ENCODE measurements around the gene GLIS1.

The GLIS1 gene

DNA sequence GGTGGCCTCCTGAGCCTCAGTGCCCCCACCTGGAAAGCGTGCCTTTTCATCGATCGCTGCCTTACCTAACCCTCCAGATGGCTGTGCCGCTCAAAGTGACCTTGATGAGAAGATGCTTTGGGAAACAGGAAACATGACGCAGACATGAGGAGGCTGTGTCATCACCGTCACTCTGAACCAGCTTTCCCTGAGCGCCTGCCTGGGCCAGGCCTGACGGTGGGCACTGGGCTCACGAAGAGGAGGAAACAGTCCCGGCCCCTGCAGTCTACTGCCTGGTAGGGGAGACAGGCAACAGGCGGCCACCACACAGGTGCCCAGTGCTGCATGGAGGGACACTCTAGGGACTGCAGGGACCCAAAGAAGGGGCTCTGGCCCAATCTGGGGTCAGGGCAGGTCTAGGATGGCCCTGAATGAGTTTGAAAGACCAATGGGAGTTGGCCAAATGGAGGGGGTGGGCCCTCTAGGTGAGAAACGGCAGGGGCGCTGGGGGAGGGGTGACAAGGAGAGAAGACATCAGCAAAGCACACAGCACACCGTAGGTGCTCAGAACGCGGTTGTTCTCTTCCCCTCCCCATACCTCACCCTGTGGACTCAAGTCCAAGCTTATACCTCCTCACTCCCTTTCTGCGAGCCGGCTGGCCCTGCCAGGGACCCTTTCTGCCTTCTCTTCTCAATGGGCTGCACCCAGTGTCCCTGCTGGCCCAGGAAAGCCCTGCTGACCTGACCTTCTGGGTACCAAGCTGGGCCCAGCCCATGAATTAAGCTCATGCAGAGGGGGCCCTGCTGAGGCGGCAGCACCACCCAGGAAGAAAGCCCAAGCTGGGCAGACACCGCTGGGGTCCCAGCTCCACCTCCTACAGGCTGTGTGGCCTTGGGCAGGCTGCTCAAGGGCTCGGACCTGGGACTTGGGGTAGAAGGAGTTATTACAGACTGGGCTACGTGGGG lies 44.9 kb downstream of the GLIS1 start:
- no peak for DNase-seq (ENCODE audit: low spot score)

DNA sequence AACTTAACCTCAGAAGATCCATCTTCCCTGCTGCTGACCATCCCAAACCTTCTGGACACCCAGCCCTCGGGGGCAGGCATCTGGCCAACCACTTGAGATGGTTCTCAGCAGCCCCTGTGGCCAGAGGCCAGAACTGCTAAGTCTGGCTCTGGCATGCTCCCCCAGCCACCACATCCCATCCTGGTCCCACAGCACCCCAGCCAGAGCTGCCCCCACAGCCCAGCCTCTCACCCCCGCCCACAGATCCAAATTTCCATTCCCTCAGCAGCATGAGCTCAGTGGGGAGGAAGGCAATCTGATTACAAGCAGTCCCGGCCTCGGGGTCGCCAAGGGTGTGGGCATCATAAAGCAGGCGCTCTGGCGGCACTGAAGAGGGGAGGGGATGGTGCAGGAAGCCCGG lies 45.6 kb downstream of the GLIS1 start:
- FAIRE-seq, result no peak
- DNase-seq (ENCODE audit: low spot score), result no peak

More for the DNA sequence above, 44.9 kb downstream of the GLIS1 start:
- FAIRE-seq, result no peak

DNA sequence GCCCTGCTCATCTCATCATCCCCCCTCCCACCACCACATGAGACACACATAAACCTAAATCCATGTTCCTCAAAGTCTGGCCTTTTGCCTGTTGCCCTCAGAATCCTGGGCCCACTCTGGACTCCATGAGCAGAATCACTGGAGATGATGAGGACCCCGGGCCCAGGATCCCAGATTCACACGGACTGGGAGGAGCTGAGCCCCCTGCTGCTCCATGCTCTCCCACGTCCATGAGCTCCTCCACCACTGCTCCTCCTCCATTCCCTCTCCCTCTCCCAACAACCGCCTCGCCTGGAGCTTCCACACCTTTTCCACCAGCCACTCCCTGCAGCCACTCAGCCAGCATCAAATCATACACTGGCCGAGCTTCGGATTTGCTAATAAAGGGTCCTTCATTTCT lies 47.6 kb downstream of the GLIS1 start:
- FAIRE-seq, result no peak
- DNase-seq (ENCODE audit: low spot score), result no peak

DNA sequence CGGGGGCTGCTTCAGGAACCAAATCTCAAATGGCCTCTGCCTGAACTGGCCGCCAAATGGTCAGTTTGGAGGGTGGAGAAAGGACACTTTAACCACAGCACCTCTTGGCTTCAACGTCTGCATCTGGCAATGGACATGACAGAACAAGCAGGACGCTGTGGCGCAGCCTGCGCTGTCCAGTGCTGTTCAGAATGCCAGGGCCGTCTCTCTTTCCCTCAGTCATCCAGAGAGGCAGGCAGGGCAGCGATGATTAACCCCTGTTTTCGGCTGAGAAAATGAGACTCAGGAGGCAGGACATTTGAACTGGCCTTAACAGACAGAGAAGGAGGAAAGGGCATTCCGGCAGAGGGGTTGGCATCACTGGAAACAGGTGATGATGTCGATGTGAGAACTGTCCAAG lies 48.6 kb downstream of the GLIS1 start:
- DNase-seq (ENCODE audit: low spot score), result no peak
- FAIRE-seq, result no peak

DNA sequence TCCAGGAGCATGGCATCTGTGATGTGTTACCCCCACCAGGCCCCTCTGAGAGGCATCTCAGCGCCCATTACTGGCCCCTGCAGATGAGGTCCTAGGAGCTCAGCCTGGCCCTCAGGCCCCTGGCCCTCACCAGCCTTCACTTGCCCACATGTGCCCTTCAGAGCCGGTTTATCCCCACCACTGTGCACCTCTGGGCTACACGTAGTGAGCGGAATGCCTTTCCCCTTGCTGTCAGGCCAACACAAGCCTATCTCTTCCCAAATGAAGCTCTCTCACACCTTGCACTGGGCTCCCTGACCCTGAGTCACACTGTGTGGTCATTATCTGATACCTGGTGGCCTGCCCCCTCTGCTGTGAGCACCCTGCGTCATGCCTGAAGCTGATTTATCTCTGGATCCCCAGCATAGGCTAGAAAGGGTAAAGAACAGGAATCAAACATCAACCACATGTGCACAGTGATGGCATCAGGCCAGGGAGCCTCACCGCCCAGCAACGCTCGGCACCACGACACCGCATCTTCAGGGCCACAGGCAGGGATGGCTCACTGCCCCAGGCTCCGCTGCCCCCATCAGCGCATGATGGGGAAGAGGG lies 49.1 kb downstream of the GLIS1 start:
- DNase-seq (ENCODE audit: low spot score) (no peak), FAIRE-seq (no peak)

DNA sequence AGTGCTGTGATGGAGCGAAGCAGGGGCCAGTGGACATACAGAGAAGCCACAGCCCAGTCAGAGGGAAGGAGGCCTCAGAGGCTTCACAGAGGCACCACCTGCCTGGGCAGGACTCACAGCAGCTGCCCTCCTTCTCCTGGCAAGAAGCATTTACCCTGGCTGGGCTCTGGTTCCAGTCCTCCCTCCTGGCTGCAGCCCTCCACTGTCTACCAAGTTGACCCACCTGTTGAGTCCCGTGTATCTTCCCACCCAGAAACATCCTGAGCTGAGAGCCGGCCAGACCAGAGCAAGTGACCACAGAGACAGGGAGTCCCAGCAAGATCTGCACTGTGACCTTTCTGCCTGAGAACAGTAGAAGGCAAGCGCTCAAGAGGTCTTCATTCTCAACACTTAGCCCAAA lies 49.7 kb downstream of the GLIS1 start:
- DNase-seq (ENCODE audit: low spot score) (no peak), FAIRE-seq (no peak)

DNA sequence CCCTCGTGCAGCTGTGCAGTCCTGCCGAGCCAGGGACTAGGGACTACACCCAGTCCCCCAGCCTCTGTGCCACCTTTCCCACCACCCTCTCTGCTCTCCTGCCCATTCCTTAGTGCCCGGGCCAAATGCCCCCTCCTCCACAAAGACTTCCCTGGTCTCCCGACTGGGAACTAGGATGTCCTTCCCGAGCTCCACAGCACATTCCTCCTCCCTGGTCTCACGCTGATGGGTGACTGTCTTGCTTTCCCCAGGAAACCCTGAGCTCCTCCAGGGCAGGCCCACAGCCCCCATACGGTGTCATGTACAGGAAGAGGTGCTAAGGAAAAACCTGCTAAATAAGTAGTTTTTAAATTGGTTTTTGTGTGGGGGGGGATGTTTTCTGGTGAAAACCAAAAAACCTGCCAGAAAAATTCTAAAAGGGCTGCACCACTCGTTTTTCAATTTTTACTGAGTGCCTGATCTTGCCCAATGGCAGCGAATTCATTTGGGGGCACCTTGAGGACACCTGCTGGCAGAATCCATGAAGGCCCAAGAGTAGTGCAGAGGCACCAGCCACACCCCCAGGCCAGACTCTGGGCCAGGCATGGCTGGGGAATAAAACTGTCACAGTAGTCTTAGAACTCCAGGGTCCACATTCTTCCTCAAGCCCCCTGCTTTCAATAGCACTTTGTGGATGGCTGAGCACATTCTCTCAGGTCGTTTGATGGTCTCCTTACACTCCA lies 50.4 kb downstream of the GLIS1 start:
- DNase-seq (ENCODE audit: low spot score) (peak; percentile 41), FAIRE-seq (no peak)

DNA sequence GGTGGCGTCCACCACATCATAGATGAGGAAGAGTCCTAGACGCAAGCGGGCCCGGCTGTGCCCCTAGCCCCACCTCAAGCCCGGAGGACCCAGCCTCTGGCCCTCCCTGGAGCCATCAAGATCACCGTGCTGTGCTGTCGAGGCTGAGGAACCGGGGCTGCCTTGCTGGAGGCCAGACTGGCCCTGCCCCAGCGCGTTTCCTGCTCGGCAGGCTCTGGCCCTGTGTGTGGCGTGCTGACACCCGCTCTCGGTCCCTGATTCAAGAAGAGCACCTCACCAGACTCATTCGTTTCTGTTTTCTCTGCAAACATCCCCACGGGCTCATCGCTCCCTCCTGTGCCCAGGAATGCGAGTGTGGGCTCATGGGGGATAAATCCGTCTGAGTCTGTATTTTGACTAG lies 51.1 kb downstream of the GLIS1 start:
- DNase-seq (ENCODE audit: low spot score) (no peak), FAIRE-seq (no peak)

DNA sequence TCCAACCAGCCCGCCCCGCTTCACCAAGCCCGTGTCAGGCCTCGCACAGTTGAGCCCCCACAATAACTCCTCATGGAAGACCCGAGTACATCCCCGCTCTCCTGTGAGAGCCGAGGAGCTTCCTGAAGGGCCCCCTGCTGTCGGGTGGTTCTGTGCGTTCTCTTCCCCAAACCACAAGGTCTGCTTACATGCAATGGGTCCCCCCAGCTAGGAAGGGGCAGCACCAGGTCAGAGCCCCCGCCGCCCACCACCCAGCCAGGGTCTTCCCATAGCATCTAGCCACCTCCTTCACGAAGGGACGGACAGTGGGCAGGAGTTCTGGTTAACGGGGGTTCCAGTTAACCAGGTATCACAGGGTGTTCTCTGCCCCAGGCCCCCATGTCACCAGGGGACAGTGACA lies 51.5 kb downstream of the GLIS1 start:
- FAIRE-seq, result no peak
- DNase-seq (ENCODE audit: low spot score), result no peak

DNA sequence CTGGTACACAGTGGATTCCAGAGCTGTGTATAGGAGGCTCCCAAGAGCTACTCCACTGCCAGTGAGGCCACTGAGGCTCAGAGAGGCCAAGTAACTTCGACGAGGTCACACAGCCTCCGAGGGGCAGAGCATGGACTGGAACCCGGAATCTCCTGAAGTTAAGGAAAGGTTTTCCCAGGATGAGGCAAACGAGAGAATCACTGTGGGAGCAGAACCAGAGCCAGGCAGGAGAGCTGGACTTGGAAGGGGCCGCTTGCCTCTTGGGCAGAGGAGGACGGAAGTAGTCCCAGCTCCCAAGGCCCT lies 52.0 kb downstream of the GLIS1 start:
- DNase-seq (ENCODE audit: low spot score) (no peak), FAIRE-seq (no peak)

DNA sequence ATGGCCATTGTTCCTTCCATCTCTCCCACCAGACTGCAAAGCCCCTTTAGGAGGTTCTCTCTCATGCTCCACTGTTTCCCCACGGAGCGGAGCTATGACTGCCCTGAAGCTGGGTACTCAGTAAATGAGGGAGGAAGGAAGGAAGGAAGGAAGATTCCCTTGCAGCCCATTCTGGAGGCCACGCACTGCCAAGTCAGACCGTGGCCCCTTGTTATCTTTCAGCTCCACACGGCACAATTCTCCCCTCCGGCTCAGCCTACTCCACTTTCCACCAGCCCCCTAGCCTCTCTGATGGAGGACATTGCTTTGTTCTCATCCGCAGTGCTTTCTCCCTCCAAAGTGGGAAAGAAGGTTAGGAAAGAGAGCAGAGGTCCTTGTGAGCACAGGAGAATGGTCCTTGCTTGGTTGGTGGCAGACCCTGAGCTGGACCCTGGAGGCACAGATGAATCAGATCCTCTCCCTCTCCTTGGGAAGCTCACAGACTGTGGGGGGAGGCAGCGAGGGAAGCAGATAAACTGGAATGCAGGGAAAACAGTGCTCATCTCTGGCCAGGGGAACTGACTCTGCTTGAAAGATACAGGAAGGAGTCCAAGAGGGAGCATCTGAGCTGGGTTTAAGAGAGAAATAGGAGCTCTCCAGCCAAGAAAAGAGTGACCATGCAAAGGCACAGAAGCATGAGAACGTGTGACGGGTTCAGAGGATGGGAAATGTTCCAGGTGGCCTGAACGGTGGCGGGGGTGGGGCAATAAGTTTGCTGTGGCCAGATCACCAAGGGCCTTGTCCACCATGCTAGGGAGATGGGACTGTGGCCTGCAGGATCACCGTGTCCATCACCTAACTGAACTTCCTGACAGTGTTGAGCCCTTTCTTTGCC lies 52.6 kb downstream of the GLIS1 start:
- no peak for DNase-seq (ENCODE audit: low spot score)

DNA sequence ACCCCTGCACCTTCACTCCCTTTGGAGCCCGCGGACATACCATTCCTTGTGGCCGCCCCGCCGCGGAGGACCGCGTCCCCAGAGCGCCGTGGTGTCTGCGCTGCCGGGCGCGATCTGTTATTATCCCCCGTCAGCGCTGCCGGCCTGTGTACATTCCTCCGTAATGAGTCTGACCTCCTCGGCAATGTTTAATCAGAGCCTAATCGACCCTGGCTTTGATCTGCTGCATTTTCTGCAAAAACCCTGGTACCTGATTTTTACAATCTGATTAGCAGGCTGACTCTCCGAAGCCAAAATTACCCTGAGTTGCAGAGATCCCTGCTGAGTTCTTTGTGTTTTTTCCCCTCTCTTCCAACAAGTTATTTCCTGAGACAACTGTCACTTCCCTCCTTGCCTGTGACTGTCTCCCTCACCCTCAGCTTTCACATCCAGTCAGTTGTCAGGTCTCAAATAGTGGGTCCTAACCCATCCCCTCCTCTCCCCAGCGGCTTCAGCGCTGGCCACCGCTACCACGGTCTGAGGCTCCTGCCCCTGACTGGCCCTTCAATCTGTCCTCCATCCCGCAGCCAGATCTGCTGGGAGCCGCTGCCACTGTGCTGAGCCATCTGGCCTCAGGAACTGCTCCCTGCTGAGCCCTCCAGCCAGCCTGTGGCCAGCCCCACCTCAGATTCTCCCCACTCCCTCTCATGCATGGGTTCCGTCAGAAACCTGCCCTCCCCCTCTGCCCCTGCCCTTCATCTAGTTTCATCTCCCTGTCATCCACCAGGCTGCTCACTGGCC lies 53.5 kb downstream of the GLIS1 start:
- DNase-seq (ENCODE audit: low spot score) (peak; percentile 37), FAIRE-seq (no peak)

More for the DNA sequence above, 52.6 kb downstream of the GLIS1 start:
- FAIRE-seq, result no peak

DNA sequence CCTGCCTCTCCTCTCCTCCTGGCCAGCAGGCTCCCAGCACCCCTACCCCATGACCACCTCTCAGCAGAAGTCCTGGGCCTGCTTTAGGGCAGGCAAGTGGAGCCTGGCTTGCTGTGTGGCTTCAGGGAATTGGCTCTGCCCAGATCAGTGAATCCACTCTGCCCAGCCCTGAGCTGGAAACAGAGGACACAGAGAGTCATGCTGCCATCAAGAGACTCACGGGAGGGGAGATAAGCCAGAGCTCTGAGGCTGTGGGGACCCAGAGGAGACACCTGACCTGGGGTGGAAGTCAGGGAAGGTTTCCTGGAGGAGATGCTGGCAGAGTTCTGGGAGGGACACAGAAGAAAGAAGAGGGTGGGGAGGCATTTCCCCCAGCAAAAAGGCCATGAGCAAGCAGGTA lies 54.2 kb downstream of the GLIS1 start:
- DNase-seq (ENCODE audit: low spot score) (no peak), FAIRE-seq (no peak)

DNA sequence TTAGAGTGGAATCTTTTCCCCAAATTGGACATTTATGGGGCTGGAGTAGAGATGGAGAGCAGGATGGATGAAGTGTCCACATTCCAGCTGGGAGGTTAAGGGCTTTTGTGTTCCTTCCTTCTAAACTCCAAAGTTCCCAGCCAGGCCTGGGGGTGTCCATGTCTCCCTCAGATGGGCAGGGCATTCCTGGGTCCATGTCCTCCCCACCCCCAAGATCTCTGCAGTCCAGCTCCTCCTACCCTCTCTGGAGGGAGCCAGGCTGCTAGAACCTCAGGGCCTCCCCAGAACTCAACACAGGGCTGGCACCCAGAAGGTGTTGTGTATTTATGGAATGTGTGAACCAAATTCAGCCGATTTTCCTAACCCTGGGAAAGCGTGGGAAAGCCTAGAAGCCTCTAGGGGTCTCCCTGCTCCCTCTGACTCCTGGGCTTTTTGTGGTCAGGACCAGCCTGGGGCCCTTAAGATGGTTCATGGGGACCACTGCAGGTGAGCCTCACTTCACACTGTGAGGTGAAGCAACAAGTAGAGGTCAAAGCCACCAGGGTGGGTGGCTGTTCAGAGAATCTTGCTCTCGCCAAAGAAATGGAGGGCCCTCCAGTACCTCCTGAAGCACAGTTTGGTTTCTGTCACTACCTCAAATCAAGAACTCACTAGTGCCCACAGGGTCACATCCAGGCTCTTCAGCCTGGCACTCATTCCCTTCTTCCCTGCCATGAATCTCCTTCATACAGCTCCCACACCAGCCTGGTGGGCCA lies 54.8 kb downstream of the GLIS1 start:
- FAIRE-seq (no peak), DNase-seq (ENCODE audit: low spot score) (peak; percentile 21)

DNA sequence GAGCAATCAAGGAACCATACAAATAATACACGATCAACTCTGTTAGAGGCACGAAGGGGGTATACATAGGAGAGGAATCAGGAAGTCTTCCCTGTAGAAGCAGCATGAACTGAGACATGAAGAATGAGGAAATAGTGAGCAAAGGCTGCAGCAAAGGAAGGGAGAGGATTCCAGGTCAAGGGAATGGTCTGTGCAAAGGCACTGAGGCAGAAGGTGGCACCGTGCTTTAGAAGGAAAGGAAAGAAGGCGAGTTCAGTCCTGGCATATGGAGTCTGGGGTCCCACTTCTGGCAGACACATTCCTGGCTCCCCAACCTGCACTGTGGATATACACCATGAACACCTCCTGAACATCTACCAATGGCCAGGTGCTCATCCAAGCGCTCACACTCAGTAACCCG lies 56.1 kb downstream of the GLIS1 start:
- DNase-seq (ENCODE audit: low spot score), result no peak
- no peak for FAIRE-seq

DNA sequence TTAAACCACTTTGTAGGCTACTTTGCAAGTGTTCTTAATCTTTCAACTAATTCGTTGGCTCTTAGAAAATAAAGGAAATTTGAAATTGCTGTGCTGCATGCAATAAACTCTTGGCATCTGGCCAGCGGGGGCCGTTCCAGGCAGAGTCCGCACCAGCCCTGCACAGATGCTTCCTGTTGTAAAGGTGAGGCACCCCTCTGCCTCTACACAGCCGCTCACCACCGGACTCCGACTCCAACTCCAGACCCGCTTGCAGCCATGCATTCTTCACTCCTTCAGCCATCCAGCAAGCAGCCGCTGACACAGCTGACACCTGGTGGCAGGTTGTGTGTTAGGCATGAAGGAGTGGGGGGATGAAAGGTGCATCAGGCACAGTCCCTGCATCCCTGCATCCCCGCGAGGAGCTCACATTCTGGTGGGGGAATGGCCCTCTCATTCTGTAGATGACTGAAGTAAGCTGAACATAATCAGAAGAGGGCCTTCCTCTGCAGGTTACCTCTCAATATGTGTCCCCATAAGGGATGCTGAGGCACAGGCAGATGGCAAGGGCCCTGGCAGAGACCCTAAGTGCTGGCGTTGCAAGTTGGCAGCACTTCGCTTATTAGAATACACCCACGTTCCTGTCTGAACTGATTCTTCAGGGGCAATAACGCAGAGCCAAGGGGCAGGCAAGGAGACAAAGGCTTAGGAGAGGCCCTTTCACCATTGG lies 56.8 kb downstream of the GLIS1 start:
- DNase-seq (ENCODE audit: low spot score) (peak; percentile 68), FAIRE-seq (peak; percentile 95)

DNA sequence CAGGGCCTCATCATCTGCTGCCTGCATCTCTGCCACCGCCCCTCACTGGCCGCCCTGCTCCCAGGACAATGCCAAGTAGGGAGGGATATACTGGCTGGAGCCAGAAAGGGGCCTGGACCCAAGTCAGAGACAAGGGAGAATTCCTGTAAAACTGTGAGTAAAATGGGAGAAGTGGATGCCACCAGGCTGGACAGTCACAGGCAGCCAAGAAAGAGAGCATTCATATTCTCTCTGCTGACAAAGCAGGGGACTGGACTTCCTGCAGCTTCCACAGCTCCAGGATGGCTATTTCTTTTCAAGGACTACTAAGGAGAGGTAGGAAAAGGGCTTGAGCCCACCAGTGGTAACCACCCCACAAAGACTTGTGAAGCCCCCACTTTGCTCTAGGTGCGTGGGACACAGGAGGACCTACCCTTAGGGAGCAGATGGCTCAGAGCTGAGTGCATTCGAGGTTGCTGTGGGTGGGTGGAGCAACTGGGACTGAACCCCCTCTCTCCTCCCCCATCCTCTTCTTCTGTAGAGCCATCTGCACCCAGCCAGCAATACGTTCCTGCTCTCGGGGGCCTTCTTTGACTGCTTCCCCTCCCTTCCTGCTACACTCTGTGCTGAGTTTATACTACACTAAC lies 57.5 kb downstream of the GLIS1 start:
- FAIRE-seq (no peak), DNase-seq (ENCODE audit: low spot score) (no peak)

DNA sequence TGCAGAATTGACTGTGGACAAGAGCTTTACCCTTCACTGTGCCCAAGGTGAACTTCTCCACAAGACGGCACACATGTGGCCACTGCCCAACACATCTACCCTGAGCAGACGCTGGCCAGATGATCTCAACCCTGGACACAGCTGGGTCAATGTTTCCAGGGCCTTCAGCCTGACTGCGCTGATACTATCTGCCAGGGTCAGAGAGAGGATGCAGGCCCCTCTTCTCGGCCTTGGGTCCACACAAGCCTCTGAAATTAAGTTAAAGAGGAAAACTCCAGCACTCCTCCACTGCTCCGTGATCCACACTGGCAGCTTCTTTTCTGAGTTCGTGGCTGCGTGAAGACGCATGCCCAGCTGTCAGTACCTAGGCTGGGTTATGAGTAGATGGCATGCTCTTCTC lies 58.1 kb downstream of the GLIS1 start:
- FAIRE-seq, result no peak
- DNase-seq (ENCODE audit: low spot score), result no peak

Measured in urothelium cell line (cell line).